G401.6 (cell line): Measurements from ENCODE around the gene SERAC1.
A peak's percentile ranks its signal among the peaks of the same experiment; 100 is the strongest.

ENCODE experiments used
- FAIRE-seq: peaks from 2 replicates; lab custom pipeline; 2012; peaks lifted over from hg19 to GRCh38; lab: Jason Lieb, UNC

Gene SERAC1

DNA sequence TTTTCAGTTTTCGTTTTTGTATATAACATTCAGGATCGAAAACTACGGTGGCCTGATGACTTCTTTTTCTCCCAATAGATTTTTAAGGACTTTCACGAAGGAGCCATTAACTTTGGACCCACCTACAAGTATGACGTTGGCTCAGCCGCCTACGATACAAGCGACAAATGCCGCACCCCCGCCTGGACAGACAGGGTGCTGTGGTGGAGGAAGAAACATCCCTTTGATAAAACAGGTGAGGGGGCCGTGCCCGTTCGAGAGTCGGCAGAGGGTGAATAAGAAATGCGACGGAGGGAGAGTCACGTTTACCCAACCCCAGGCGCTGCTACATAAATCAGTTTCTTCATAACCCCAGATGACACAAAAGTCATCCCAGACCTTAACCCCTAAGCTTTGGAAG lies 91.5 kb downstream of the SERAC1 start:
- FAIRE-seq = no peak

GRCh38 chr6:158073776-158074175 lies 94.3 kb downstream of the SERAC1 start:
- FAIRE-seq = no peak

DNA sequence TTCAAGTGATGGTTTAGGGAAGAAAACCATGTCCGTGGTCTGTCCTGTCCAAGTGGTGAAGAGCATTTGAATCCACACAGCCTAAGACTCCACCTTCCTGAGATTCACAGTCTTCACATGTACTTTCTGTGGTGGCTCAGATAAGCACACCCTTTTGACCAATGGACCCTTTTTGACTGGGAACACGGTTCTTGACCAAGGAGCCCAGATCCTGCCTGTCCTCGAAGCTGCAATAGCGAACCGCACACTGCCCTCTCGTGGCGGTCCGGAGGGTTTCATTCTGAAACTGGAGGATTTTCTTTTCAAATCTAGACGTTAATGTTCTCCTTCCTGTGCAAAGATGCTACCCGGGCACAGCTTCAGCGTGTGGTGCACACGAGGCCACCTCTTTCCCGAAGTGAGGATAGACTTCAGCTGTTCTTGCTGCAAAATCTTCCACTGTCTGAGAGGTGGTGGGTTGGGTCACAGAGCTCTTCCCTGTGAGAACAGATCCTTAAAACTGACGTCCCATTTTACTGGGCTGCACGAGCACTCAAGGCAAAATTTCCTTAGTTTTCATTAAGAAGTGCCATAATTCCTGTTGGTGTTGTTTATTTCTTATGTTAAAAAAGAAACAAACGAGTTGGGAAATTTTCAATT lies 95.9 kb downstream of the SERAC1 start:
- FAIRE-seq = peak; percentile 85

GRCh38 chr6:158071121-158072082 lies 96.7 kb downstream of the SERAC1 start:
- no peak for FAIRE-seq

- no peak for FAIRE-seq
These were observed 97.5 kb downstream of the SERAC1 start for GRCh38 chr6:158070513-158070912.

DNA sequence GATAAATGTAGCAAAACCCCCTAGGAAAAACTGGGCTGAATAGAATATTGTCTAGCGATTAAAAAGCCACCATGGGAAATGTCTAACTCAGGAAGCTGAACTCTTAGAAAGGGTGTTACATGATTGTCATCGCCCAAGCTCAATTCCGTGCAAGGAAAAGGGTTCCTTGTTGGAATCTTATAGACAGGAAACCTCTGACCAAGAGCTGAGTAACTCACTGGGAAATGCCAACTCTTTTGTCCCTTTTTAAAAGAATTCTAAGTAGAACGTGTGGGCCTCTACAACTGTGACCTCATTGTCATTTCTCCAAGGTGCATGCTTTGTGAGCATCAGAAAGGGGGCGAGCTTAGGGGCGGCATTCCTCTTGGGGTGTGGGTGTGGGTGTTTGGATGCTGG lies 98.3 kb downstream of the SERAC1 start:
- no peak for FAIRE-seq

GRCh38 chr6:158068893-158069799 lies 98.9 kb downstream of the SERAC1 start:
- FAIRE-seq = no peak

DNA sequence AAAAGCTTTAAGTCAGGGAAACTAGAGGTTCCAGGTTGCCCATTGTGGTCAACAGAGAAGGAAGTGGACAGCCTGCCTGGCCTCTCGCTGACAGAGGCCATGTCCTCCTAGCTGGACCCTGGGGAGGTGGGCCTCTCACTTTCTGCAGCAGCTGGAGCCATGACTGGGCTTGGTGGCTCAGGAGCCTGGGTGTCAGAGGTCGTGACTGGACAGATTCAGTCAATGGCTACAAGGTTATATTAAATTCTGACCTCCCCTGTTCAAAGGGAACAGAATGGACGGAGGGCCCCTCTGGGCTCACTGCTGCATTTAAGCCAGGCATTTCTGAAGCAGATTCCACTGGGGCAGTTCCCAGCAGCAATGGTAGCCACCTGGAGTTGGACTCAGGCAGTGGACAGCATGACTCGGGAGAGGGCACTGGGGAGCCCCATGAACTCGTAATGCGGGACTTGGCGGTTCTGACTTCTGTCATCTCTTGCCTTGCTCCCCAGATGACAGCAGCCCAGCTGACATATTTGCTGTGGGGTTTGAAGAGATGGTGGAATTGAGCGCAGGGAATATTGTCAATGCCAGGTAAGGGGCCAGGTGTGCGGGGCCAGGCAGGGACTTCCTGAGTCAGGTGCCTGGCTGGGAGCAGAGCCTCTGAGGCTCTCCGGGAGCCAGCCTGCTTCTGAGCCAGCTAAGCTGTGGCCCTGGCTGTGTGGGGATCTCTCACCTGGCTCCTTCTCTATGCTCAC lies 99.7 kb downstream of the SERAC1 start:
- FAIRE-seq = no peak

DNA sequence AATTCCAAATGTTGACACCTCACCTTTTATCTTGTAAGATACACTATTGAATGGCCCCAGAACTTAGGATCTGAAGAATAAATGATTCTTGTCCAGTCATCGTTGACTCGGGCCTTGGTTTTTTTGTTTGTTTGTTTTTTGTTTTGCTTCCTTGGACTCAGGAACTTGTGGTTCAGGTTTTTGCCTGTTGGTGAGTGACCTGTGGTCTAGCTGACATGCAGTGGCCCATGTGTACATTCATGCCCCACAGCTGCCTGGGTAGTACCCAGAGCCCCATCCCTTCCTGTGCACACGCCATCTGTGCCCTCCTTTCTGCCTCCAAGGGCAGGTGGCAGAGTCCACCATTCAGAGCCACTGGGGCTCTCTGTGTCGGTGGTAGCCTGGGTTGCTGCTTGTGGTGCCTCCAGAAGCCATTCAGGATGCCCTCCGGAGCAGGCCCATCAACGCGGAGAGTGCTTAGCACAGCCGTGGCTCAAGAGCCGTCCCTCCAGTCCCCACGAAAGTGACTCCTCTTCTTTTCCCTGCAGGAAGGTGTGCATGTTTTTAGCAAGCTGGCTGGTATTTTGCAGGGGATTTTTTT lies 100.5 kb downstream of the SERAC1 start:
- FAIRE-seq = no peak

GRCh38 chr6:158066136-158066781 lies 101.8 kb downstream of the SERAC1 start:
- FAIRE-seq = no peak

GRCh38 chr6:158064725-158065251 lies 103.3 kb downstream of the SERAC1 start:
- FAIRE-seq = no peak

GRCh38 chr6:158063736-158064135 lies 104.3 kb downstream of the SERAC1 start:
- no peak for FAIRE-seq

- FAIRE-seq = no peak
These were observed 106.2 kb downstream of the SERAC1 start for GRCh38 chr6:158061709-158062461.

DNA sequence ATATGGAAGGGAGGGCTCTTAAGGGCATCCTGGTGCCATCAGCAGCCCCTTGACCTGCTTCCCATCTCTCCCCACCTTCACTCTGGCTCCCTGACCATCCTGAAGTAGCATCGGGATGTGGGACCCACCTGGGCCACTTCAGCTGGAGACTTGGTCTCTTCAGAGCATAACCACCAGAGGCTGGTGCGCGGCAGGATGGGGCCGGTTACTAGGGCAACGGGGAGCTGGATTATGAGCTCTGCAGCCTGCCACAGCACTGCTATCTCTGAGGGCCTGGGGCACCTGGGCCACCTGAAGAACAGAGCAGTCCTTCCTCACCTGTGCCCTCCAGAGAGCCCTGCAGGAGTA lies 106.7 kb downstream of the SERAC1 start:
- FAIRE-seq = no peak

- no peak for FAIRE-seq
These were observed 107.4 kb downstream of the SERAC1 start for GRCh38 chr6:158060455-158061360.
